ENCODE measurements around the gene DRAM1.

DNA sequence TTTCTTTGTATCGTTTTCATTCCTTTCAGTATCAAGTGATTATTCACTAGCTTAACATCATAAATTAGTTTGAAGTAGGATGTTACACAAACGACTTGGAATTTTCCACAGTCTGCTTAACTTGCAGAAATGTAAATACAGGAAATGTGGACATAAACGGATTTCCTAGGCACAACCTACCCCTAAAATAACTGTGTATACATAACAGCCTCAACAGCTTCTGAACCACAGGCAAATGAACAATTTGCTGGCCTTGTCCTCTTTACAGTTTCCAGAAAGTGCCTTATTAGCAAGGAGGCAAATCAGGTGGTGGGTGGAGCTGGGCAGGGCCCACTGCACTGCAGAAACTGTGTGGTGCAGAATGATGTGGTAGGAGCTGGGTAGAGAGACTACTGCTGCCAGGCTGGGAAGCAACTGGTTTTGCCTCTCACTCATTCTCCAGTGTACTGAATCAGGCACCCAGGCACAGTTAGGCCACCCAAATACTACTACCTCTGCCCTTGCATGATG, 14.1 kb downstream of the DRAM1 start:
- TF ChIP-seq CTCF (IDR thresholded peaks at IDR 0.05), result no peak
- TF ChIP-seq, protein P1, sequence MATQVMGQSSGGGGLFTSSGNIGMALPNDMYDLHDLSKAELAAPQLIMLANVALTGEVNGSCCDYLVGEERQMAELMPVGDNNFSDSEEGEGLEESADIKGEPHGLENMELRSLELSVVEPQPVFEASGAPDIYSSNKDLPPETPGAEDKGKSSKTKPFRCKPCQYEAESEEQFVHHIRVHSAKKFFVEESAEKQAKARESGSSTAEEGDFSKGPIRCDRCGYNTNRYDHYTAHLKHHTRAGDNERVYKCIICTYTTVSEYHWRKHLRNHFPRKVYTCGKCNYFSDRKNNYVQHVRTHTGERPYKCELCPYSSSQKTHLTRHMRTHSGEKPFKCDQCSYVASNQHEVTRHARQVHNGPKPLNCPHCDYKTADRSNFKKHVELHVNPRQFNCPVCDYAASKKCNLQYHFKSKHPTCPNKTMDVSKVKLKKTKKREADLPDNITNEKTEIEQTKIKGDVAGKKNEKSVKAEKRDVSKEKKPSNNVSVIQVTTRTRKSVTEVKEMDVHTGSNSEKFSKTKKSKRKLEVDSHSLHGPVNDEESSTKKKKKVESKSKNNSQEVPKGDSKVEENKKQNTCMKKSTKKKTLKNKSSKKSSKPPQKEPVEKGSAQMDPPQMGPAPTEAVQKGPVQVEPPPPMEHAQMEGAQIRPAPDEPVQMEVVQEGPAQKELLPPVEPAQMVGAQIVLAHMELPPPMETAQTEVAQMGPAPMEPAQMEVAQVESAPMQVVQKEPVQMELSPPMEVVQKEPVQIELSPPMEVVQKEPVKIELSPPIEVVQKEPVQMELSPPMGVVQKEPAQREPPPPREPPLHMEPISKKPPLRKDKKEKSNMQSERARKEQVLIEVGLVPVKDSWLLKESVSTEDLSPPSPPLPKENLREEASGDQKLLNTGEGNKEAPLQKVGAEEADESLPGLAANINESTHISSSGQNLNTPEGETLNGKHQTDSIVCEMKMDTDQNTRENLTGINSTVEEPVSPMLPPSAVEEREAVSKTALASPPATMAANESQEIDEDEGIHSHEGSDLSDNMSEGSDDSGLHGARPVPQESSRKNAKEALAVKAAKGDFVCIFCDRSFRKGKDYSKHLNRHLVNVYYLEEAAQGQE (IDR thresholded peaks at IDR 0.05; ENCODE audit: low read depth, low read length), result no peak
- TF ChIP-seq TAF1 (IDR thresholded peaks at IDR 0.05; ENCODE audit: borderline replicate concordance, low read depth, low read length), result no peak
- TF ChIP-seq RAD21 (IDR thresholded peaks at IDR 0.05; ENCODE audit: low read length), result no peak
- TF ChIP-seq RXRA (IDR thresholded peaks at IDR 0.05; ENCODE audit: borderline replicate concordance, low read depth), result no peak
- TF ChIP-seq FOXM1 (IDR thresholded peaks at IDR 0.05; ENCODE audit: low read depth), result no peak
- no peak for TF ChIP-seq RFX5 (IDR thresholded peaks at IDR 0.05; ENCODE audit: low read length)
- TF ChIP-seq JUND (IDR thresholded peaks at IDR 0.05), result no peak; the same call in 1 of the 2 replicates
- no peak for TF ChIP-seq GATA2 (CRISPR knock-in tag; IDR thresholded peaks at IDR 0.05)
- no peak for TF ChIP-seq POLR2AphosphoS5 (IDR thresholded peaks at IDR 0.05; ENCODE audit: low read depth, low read length)
- no peak for TF ChIP-seq MEF2A (IDR thresholded peaks at IDR 0.05; ENCODE audit: borderline replicate concordance, low read depth)
- no peak for TF ChIP-seq USF2 (IDR thresholded peaks at IDR 0.05; ENCODE audit: borderline replicate concordance, low read depth, low read length)

Measured in SK-N-SH (cell line).